Measurements from ENCODE around the gene CFAP46.

DNA sequence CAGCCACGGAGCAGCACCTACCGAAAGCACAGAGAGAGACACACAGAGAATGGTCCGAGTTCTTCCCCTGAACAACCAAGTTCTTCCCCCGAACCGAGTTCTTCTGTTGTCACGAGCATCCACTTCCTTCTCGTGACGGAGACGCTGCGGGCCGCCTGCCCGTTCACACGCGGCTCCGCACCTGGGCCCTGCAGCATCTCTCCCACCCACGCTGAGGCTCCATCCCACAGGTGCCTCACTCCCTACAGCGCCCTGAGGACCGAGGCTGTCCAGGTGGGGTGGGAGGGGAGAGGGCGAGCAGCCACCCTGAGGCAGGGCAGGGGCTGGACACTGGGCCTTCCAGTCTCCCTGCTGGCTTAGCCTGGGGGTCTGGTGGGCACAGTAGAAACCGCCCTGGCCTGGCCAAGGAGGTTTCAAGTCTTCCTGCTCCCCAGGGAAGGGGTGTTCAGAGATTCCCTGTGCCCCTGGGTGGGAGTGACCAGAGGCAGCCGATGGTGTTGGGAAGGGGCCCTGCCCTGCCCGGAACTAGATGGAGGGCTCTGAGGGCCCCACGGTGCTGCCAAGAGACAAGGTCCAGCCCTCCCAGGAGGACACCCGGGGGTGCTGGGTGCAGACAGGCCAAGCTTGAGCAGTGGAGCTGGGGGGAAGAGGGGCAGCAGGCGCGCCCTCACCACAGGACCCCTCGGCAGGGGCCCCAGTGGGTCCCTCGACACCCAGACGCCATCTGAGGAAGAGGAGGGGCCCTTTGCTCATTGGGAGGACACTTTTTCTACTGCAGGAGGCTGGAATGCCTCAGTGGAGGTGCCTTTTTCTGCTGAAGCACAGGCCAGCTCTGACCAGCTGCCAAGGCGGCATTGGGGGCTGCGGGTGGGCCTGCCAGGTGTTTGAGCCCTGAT lies 151.2 kb downstream of the CFAP46 start:
- TF ChIP-seq, protein P1, sequence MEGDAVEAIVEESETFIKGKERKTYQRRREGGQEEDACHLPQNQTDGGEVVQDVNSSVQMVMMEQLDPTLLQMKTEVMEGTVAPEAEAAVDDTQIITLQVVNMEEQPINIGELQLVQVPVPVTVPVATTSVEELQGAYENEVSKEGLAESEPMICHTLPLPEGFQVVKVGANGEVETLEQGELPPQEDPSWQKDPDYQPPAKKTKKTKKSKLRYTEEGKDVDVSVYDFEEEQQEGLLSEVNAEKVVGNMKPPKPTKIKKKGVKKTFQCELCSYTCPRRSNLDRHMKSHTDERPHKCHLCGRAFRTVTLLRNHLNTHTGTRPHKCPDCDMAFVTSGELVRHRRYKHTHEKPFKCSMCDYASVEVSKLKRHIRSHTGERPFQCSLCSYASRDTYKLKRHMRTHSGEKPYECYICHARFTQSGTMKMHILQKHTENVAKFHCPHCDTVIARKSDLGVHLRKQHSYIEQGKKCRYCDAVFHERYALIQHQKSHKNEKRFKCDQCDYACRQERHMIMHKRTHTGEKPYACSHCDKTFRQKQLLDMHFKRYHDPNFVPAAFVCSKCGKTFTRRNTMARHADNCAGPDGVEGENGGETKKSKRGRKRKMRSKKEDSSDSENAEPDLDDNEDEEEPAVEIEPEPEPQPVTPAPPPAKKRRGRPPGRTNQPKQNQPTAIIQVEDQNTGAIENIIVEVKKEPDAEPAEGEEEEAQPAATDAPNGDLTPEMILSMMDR (IDR thresholded peaks at IDR 0.05) = no peak
- no peak for TF ChIP-seq REST (IDR thresholded peaks at IDR 0.05; ENCODE audit: insufficient read depth in 1 of 2, low read depth in 2 of 2, low read length in 1 of 2)
- no peak for TF ChIP-seq SIN3A (IDR thresholded peaks at IDR 0.05; ENCODE audit: borderline replicate concordance, insufficient read depth, low read depth, low read length)

Data from Panc1 (cell line).